ENCODE measurements around the gene NR2F2.

NR2F2 gene

GRCh38 chr15:96353930-96354730, 23.6 kb downstream of the NR2F2 start:
- DNase-seq (ENCODE audit: low read depth) = no peak

- DNase-seq (ENCODE audit: low read depth) = no peak
Observed at GRCh38 chr15:96354731-96355567, 24.4 kb downstream of the NR2F2 start.

- DNase-seq (ENCODE audit: low read depth) = no peak
Observed at GRCh38 chr15:96355568-96356187, 25.2 kb downstream of the NR2F2 start.

- DNase-seq (ENCODE audit: low read depth) = peak; percentile 28
Observed at GRCh38 chr15:96356494-96357455, 26.3 kb downstream of the NR2F2 start.

- DNase-seq (ENCODE audit: low read depth) = no peak
Observed at GRCh38 chr15:96358001-96358801, 27.7 kb downstream of the NR2F2 start.

GRCh38 chr15:96358821-96359615, 28.5 kb downstream of the NR2F2 start:
- DNase-seq (ENCODE audit: low read depth) = no peak

- no peak for DNase-seq (ENCODE audit: low read depth)
Observed at GRCh38 chr15:96359616-96360521, 29.4 kb downstream of the NR2F2 start.

GRCh38 chr15:96360581-96361308, 30.2 kb downstream of the NR2F2 start:
- DNase-seq (ENCODE audit: low read depth) = no peak

GRCh38 chr15:96361309-96362010, 31.0 kb downstream of the NR2F2 start:
- no peak for DNase-seq (ENCODE audit: low read depth)

GRCh38 chr15:96362011-96362754, 31.7 kb downstream of the NR2F2 start:
- no peak for DNase-seq (ENCODE audit: low read depth)

- no peak for DNase-seq (ENCODE audit: low read depth)
Observed at GRCh38 chr15:96362755-96363651, 32.5 kb downstream of the NR2F2 start.

GRCh38 chr15:96363707-96364106, 33.2 kb downstream of the NR2F2 start:
- DNase-seq (ENCODE audit: low read depth) = no peak

GRCh38 chr15:96365781-96366525, 35.5 kb downstream of the NR2F2 start:
- DNase-seq (ENCODE audit: low read depth) = no peak

- no peak for DNase-seq (ENCODE audit: low read depth)
Observed at GRCh38 chr15:96366526-96366877, 36.0 kb downstream of the NR2F2 start.
